GM19025 (cell line): ENCODE results near the gene CAMK4.

ENCODE experiments used
- ATAC-seq: cut with Tn5 transposase; IDR thresholded peaks from one replicate; pipeline ENCODE4 v1.9.1; 2021; ENCODE audit warnings: mild to moderate bottlenecking, low read depth, moderate library complexity; ENCODE audit not compliant: unreplicated experiment

The CAMK4 gene

GRCh38 chr5:111512375-111513130, 288.4 kb downstream of the CAMK4 start, which contains the start of gene STARD4:
Gene STARD4 (minus strand): TSS chr5:111512535. CDS start chr5:111507433, 5,102 bp downstream.
- ATAC-seq: peak; percentile 91

GRCh38 chr5:111513131-111513520, 288.9 kb downstream of the CAMK4 start:
- no peak for ATAC-seq

- ATAC-seq: no peak
Measured at GRCh38 chr5:111514087-111514486, 289.9 kb downstream of the CAMK4 start.

- no peak for ATAC-seq
Measured at GRCh38 chr5:111517853-111518501, 293.8 kb downstream of the CAMK4 start.

- ATAC-seq: no peak
Measured at GRCh38 chr5:111518777-111519176, 294.6 kb downstream of the CAMK4 start.

- ATAC-seq: no peak
Measured at GRCh38 chr5:111520908-111521307, 296.7 kb downstream of the CAMK4 start.

- ATAC-seq: no peak
Measured at GRCh38 chr5:111528056-111528455, 303.9 kb downstream of the CAMK4 start.

GRCh38 chr5:111530298-111530740, 306.1 kb downstream of the CAMK4 start:
- peak; percentile 93 for ATAC-seq

GRCh38 chr5:111532886-111533582, 308.9 kb downstream of the CAMK4 start:
- no peak for ATAC-seq

GRCh38 chr5:111535879-111536549, 311.8 kb downstream of the CAMK4 start:
- ATAC-seq: no peak

GRCh38 chr5:111537141-111538024, 313.2 kb downstream of the CAMK4 start:
- no peak for ATAC-seq
